Gastrocnemius medialis (tissue), 4 donors: ENCODE results near the gene ZNF547. TPM values are rescaled to one million over a fixed set of nuclear protein-coding genes. Genes with fewer than 3 reads are reported as not detected.

Experiments used
- ATAC-seq, 2 donors: fragments of 150-250 bp; one replicate each; pipeline ENCODE4 v1.9.1; 2016
- DNase-seq, 2 donors: peaks; one replicate each; pipeline ENCODE4 v3.0.0-alpha.2; 2019
- H3K27ac ChIP-seq, 4 donors: fragments of 200-600 bp; sonication (generic); 1 replicate in 1 of 4; 2 replicates in 3 of 4; pipeline ENCODE4 v1.5.1; 2016 to 2018; ENCODE audit warnings: mild to moderate bottlenecking in 2 of 4, moderate library complexity in 1 of 4
- H3K27me3 ChIP-seq, 3 donors: fragments of 200-600 bp; sonication (generic) in 2 of 3; 1 replicate in 1 of 3; 2 replicates in 2 of 3; pipeline versions ENCODE4 v1.5.1 to v1.6.0; 2016 to 2019; ENCODE audit warnings: mild to moderate bottlenecking in 1 of 3, moderate library complexity in 1 of 3
- H3K36me3 ChIP-seq, 2 donors: fragments of 200-600 bp; sonication (generic) in 1 of 2; one replicate each; pipeline ENCODE4 v1.5.1; 2017 to 2018
- H3K4me1 ChIP-seq, 2 donors: fragments of 200-600 bp; sonication (generic) in 1 of 2; one replicate each; pipeline ENCODE4 v1.5.1; 2016 to 2017; ENCODE audit warnings: mild to moderate bottlenecking in 2 of 2
- H3K4me3 ChIP-seq, 4 donors: fragments of 200-600 bp; sonication (generic) in 3 of 4; 1 replicate in 1 of 4; 2 replicates in 3 of 4; pipeline ENCODE4 v1.5.1; 2016 to 2019; ENCODE audit warnings: mild to moderate bottlenecking in 2 of 4
- H3K9me3 ChIP-seq, 3 donors: fragments of 200-600 bp; sonication (generic) in 2 of 3; 1 replicate in 1 of 3; 2 replicates in 2 of 3; pipeline ENCODE4 v1.5.1; 2016 to 2019
- POLR2A ChIP-seq, 2 donors: fragments of 450-650 bp; IDR thresholded peaks; one replicate each; pipeline ENCODE4 v1.6.1; 2017; ENCODE audit warnings: antibody characterized with exemption in 2 of 2, mild to moderate bottlenecking in 2 of 2, moderate library complexity in 2 of 2
- in situ Hi-C, 4 donors: fragments of 200-750 bp; cut with MboI; loops; one replicate each; pipeline versions ENCODE4 v1.15.0 to v1.8.0; 2017; ENCODE audit warnings: low sequenced_read_pairs in 4 of 4
- intact Hi-C: fragments of 100-400 bp; cut with DNase I; formaldehyde crosslinking; loops from one replicate; pipeline ENCODE4 v1.15.1; 2023; ENCODE audit warnings: low total_unique reads
- total RNA-seq, 4 donors: library from RNA; depleted of rRNA; stranded (reverse); fragments of >200 nt; gene quantifications; one replicate each; pipeline versions ENCODE4 v1.1.0 to v1.2.3, GENCODE V29; 2016
- TF ChIP-seq, protein P1 (sequence below), 5 experiments: fragments of 450-650 bp in 3 of 5; fragments of 200-600 bp in 2 of 5; sonication (generic) in 2 of 5; IDR thresholded peaks in 4 of 5; conservative IDR thresholded peaks in 1 of 5; 1 replicate in 4 of 5; 2 replicates in 1 of 5; pipeline ENCODE4 v1.5.1; 2016 to 2019; ENCODE audit warnings: antibody characterized with exemption in 5 of 5, mild to moderate bottlenecking in 3 of 5, moderate library complexity in 3 of 5

The ZNF547 gene
- total RNA-seq, 4 donors from 2014 or later, result 0.58 to 4.4 (median 2.6) TPM

DNA sequence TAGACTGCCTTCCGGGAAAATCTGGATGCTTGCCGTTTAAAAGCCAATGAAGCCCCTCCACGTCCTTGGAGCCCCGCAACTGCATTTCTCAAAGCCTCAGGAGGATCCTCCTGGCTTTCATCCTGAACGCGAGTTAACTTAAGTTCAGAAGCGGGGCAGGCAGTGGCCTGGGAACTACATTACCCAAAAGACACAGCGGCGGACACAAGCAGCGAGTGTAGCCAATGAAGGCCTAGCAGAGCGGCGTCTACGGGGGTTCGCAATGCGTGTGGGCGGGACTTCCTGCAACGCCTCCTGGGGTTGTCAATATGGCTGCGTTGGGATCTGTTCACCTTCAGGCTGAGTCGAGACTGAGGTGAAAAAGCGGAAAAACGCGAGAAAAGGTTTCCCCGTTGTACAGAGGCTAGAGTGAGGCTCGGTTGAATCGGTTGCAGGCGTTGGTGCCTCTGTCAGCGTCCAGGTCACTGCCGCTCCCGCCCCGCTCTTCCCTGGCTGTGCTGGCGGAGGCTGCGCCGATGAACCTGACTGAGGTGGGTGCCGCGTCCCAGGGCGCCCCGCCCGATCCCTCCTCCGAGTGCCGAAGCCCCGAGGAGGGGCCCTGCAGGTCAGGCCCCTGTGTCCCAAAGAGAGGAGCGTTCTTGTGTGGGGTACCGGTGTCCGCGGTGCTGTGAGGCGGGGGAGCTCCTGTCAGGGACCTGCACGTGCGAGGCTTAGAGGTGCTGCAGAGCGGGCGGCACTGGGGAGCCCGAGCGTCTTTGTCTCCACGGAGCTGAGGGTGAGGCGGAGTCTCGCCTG lies 47.7 kb downstream of the ZNF547 start, which contains the start of gene ZNF17:
Gene ZNF17, plus strand, starts transcription at position 285 of the 795 bp plus-strand sequence. CDS start 2,455 bp downstream, outside the sequence.
- Histone ChIP-seq H3K36me3 (peaks cover 0 to 29% of the 10 kb centered on the region in 2 donors), H3K27ac (peak within 1 kb of the TSS; percentile 78 to 88 (median 84)), H3K4me1 (peaks cover 15 to 21% of the 10 kb centered on the region in 2 donors), H3K4me3 (peak within 1 kb of the TSS; percentile 83 to 94 (median 92)), H3K27me3 (no peaks in the 10 kb centered on the region), H3K9me3 (no peaks in the 10 kb centered on the region)
- ATAC-seq (peak; percentile 99 to 100), DNase-seq (peak; percentile 93 to 95)
- in situ Hi-C loops (no loop called here), intact Hi-C loops (loop anchor here (1.0 to 2.0 kb wide), 4 partner anchors 21 to 131 kb away; partner anchors contain the start of genes TRAPPC2B, ZNF460, ZNF547 and ZNF749)
- TF ChIP-seq POLR2A (IDR thresholded peaks at IDR 0.05), result peak; percentile 20 to 47
- TF ChIP-seq, protein P1, sequence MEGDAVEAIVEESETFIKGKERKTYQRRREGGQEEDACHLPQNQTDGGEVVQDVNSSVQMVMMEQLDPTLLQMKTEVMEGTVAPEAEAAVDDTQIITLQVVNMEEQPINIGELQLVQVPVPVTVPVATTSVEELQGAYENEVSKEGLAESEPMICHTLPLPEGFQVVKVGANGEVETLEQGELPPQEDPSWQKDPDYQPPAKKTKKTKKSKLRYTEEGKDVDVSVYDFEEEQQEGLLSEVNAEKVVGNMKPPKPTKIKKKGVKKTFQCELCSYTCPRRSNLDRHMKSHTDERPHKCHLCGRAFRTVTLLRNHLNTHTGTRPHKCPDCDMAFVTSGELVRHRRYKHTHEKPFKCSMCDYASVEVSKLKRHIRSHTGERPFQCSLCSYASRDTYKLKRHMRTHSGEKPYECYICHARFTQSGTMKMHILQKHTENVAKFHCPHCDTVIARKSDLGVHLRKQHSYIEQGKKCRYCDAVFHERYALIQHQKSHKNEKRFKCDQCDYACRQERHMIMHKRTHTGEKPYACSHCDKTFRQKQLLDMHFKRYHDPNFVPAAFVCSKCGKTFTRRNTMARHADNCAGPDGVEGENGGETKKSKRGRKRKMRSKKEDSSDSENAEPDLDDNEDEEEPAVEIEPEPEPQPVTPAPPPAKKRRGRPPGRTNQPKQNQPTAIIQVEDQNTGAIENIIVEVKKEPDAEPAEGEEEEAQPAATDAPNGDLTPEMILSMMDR (IDR thresholded peaks at IDR 0.05 in 4 of 5, conservative IDR thresholded peaks at IDR 0.05 in 1 of 5), result no peak

DNA sequence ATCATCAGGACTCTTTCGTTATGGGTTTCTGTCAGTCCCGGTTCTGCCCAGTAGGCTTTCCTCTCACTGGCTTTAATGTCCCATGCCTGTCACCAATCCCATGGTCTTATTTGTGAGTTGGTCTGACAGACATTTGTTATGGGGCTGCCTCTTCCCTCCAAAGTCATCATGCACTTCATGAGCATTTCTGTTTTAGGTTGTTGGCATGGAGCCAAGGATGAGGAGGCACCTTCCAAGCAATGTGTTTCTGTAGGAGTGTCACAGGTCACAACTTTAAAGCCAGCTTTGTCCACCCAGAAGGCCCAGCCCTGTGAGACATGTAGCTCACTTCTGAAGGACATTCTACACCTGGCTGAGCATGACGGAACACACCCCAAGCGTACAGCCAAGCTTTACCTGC lies 56.1 kb downstream of the ZNF547 start:
- DNase-seq, result no peak
- ATAC-seq, result no peak
- H3K4me3 ChIP-seq, result no peak overlapping the region
- peaks cover 0 to 4% (median 0%) of the 10 kb centered on the region in 3 donors for H3K9me3 ChIP-seq
- no peaks in the 10 kb centered on the region for H3K27me3 ChIP-seq
- no peaks in the 10 kb centered on the region for H3K4me1 ChIP-seq
- intact Hi-C loops, result no loop called here
- TF ChIP-seq POLR2A (IDR thresholded peaks at IDR 0.05), result no peak
- TF ChIP-seq, protein P1 (IDR thresholded peaks at IDR 0.05 in 4 of 5, conservative IDR thresholded peaks at IDR 0.05 in 1 of 5), result no peak
- peaks cover 5 to 66% of the 10 kb centered on the region in 2 donors for H3K36me3 ChIP-seq
- in situ Hi-C loops, result no loop called here
- H3K27ac ChIP-seq, result no peak overlapping the region

- H3K4me1 ChIP-seq, result no peaks in the 10 kb centered on the region
These were observed 57.7 kb downstream of the ZNF547 start for GRCh38 chr19:57421037-57421436.

More at GRCh38 chr19:57421037-57421436, 57.7 kb downstream of the ZNF547 start:
- DNase-seq, result no peak
- no peak overlapping the region for H3K4me3 ChIP-seq
- ATAC-seq, result no peak
- no peak overlapping the region for H3K27ac ChIP-seq
- TF ChIP-seq, protein P1 (IDR thresholded peaks at IDR 0.05 in 4 of 5, conservative IDR thresholded peaks at IDR 0.05 in 1 of 5), result no peak
- TF ChIP-seq POLR2A (IDR thresholded peaks at IDR 0.05), result no peak
- H3K27me3 ChIP-seq, result no peaks in the 10 kb centered on the region
- H3K9me3 ChIP-seq, result peaks cover 0 to 4% (median 0%) of the 10 kb centered on the region in 3 donors
- in situ Hi-C loops, result no loop called here
- H3K36me3 ChIP-seq, result peaks cover 5 to 51% of the 10 kb centered on the region in 2 donors
- intact Hi-C loops, result no loop called here

Other genes with a start within 250 kb of the ZNF547 start
- gene USP29, start 243.6 kb upstream of the ZNF547 start, total RNA-seq, result not detected
- not detected for gene ZIM3, start 218.3 kb upstream of the ZNF547 start, total RNA-seq
- not detected for gene DUXA, start 196.1 kb upstream of the ZNF547 start, total RNA-seq
- gene ZNF264, start 172.1 kb upstream of the ZNF547 start, total RNA-seq, result 10 to 100 TPM; 11.3 to 21.8 (median 16.9) TPM
- gene AURKC, start 132.5 kb upstream of the ZNF547 start, total RNA-seq, result 1 to 10 TPM in 1 of 4 donors, under 1 TPM in 2, not detected in 1; 0.42 to 2.7 (median 0.76) TPM
- 10 to 100 TPM in 2 of 4 donors, 1 to 10 TPM in 2; 9.3 to 20.2 (median 14.8) TPM for gene ZNF805, start 122.9 kb upstream of the ZNF547 start, total RNA-seq
- gene ZNF460, start 83.1 kb upstream of the ZNF547 start, total RNA-seq, result 10 to 100 TPM; 20.2 to 63.3 (median 42.3) TPM
- 10 to 100 TPM in 1 of 4 donors, 1 to 10 TPM in 3; 5.8 to 11.5 (median 8.3) TPM for gene ZNF543, start 43.1 kb upstream of the ZNF547 start, total RNA-seq
- gene ZNF304, start 12.3 kb upstream of the ZNF547 start, total RNA-seq, result 1 to 10 TPM; 4.1 to 6.5 (median 4.8) TPM
- 10 to 100 TPM; 34.4 to 47.4 (median 40.8) TPM for gene TRAPPC2B, start within 50 bp of the ZNF547 start, total RNA-seq
- gene ZNF548, start 26.3 kb downstream of the ZNF547 start, total RNA-seq, result 10 to 100 TPM in 1 of 4 donors, 1 to 10 TPM in 3; 6.1 to 10.4 (median 8.3) TPM
- gene ZNF17, start 47.6 kb downstream of the ZNF547 start, total RNA-seq, result 1 to 10 TPM; 3.3 to 6.4 (median 5.4) TPM
- gene ZNF749, start 71.8 kb downstream of the ZNF547 start, total RNA-seq, result 10 to 100 TPM in 1 of 4 donors, 1 to 10 TPM in 3; 3.1 to 11.4 (median 3.9) TPM
- 1 to 10 TPM in 2 of 4 donors, under 1 TPM in 1, not detected in 1; 0.60 to 3.2 (median 1.3) TPM for gene VN1R1, start 93.6 kb downstream of the ZNF547 start, total RNA-seq
- 10 to 100 TPM in 3 of 4 donors, 1 to 10 TPM in 1; 8.3 to 26.7 (median 17.6) TPM for gene ZNF772, start 114.0 kb downstream of the ZNF547 start, total RNA-seq
- 10 to 100 TPM in 2 of 4 donors, 1 to 10 TPM in 2; 4.6 to 25.2 (median 10.5) TPM for gene ZNF419, start 124.2 kb downstream of the ZNF547 start, total RNA-seq
- gene ZNF773, start 136.4 kb downstream of the ZNF547 start, total RNA-seq, result 1 to 10 TPM; 1.2 to 6.5 (median 3.4) TPM
- 1 to 10 TPM; 1.7 to 3.4 (median 2.3) TPM for gene ZNF549, start 163.8 kb downstream of the ZNF547 start, total RNA-seq
- 1 to 10 TPM in 3 of 4 donors, under 1 TPM in 1; 0.87 to 9.1 (median 2.6) TPM for gene ZNF550, start 196.3 kb downstream of the ZNF547 start, total RNA-seq
- 1 to 10 TPM in 2 of 4 donors, under 1 TPM in 2; 0.87 to 2.0 (median 1.4) TPM for gene ZNF416, start 215.4 kb downstream of the ZNF547 start, total RNA-seq
- 1 to 10 TPM in 2 of 4 donors, under 1 TPM in 2; 0.71 to 2.0 (median 1.1) TPM for gene ZIK1, start 220.6 kb downstream of the ZNF547 start, total RNA-seq
- gene ZNF530, start 236.3 kb downstream of the ZNF547 start, total RNA-seq, result 1 to 10 TPM in 3 of 4 donors, under 1 TPM in 1; 0.86 to 4.2 (median 3.4) TPM